HFFc6 (cell line): ENCODE measurements around the gene KCNG2. TPM values are rescaled to one million over a fixed set of nuclear protein-coding genes. Genes with fewer than 3 reads are reported as not detected.

Experiments used
- DNase-seq: peaks from one replicate; pipeline ENCODE4 v3.0.0-alpha.2; 2018
- H3K27ac Mint-ChIP-seq: 2 replicates; pipeline ENCODE4 v1.8.0; 2020; ENCODE audit warnings: mild to moderate bottlenecking, mixed read lengths
- H3K27me3 Mint-ChIP-seq: 2 replicates; pipeline ENCODE4 v1.8.0; 2021; ENCODE audit warnings: mild to moderate bottlenecking, moderate library complexity, mixed read lengths; ENCODE audit not compliant: insufficient read depth
- H3K36me3 Mint-ChIP-seq: 2 replicates; pipeline ENCODE4 v1.8.0; 2021; ENCODE audit warnings: low read depth, mixed read lengths
- H3K4me1 Mint-ChIP-seq: 2 replicates; pipeline ENCODE4 v1.8.0; 2020; ENCODE audit warnings: low read depth, mixed read lengths
- H3K4me3 Mint-ChIP-seq: 2 replicates; pipeline ENCODE4 v1.8.0; 2020; ENCODE audit warnings: mild to moderate bottlenecking, moderate library complexity, mixed read lengths
- H3K9me3 Mint-ChIP-seq: 2 replicates; pipeline ENCODE4 v1.8.0; 2020; ENCODE audit warnings: mild to moderate bottlenecking, mixed read lengths
- CTCF ChIP-seq: fragments of 200-600 bp; sonication (generic); IDR thresholded peaks from 2 replicates; pipeline ENCODE4 v1.5.0; 2021; ENCODE audit warnings: antibody characterized with exemption, mild to moderate bottlenecking
- total RNA-seq, 6 experiments: library from RNA; stranded (reverse); fragmentation: NEBNext Ultra II Directional; extraction: Animal tissue kit (Norgen Biotek cat#: 25700); gene quantifications; 2 replicates in 1 of 6; 3 replicates in 5 of 6; pipeline ENCODE4 v1.2.3, GENCODE V29; 2021

The KCNG2 gene
- total RNA-seq, 6 experiments from 2014 or later: not detected

- H3K27ac Mint-ChIP-seq: no peak overlapping the region
Measured at GRCh38 chr18:79816981-79817606, 19.4 kb downstream of the KCNG2 start.

GRCh38 chr18:79817607-79817998, 19.9 kb downstream of the KCNG2 start:
- no peak for TF ChIP-seq CTCF
- H3K4me1 Mint-ChIP-seq: no peaks in the 10 kb centered on the region
- no peaks in the 10 kb centered on the region; the same call in 1 of the 2 replicates for H3K9me3 Mint-ChIP-seq
- no peak overlapping the region for H3K27ac Mint-ChIP-seq
- peaks cover 22% of the 10 kb centered on the region for H3K27me3 Mint-ChIP-seq
- DNase-seq: no peak
- H3K36me3 Mint-ChIP-seq: no peaks in the 10 kb centered on the region
- H3K4me3 Mint-ChIP-seq: no peak overlapping the region

More at GRCh38 chr18:79816981-79817606, 19.4 kb downstream of the KCNG2 start:
- H3K4me1 Mint-ChIP-seq: no peaks in the 10 kb centered on the region
- peaks cover 20% of the 10 kb centered on the region for H3K27me3 Mint-ChIP-seq
- DNase-seq: no peak
- H3K36me3 Mint-ChIP-seq: no peaks in the 10 kb centered on the region
- H3K9me3 Mint-ChIP-seq: no peaks in the 10 kb centered on the region; the same call in 1 of the 2 replicates
- TF ChIP-seq CTCF: no peak
- H3K4me3 Mint-ChIP-seq: no peak overlapping the region

- Mint-ChIP-seq H3K9me3 (no peaks in the 10 kb centered on the region; the same call in 1 of the 2 replicates), H3K27me3 (peaks cover 22% of the 10 kb centered on the region), H3K27ac (no peak overlapping the region), H3K4me1 (no peaks in the 10 kb centered on the region), H3K36me3 (no peaks in the 10 kb centered on the region), H3K4me3 (no peak overlapping the region)
- DNase-seq: no peak
- TF ChIP-seq CTCF: no peak
Measured at GRCh38 chr18:79818036-79818435, 20.3 kb downstream of the KCNG2 start.

GRCh38 chr18:79818631-79819030, 20.9 kb downstream of the KCNG2 start:
- no peak overlapping the region for H3K27ac Mint-ChIP-seq
- H3K36me3 Mint-ChIP-seq: no peaks in the 10 kb centered on the region
- no peak overlapping the region for H3K4me3 Mint-ChIP-seq
- peaks cover 27% of the 10 kb centered on the region for H3K27me3 Mint-ChIP-seq
- H3K4me1 Mint-ChIP-seq: no peaks in the 10 kb centered on the region
- no peaks in the 10 kb centered on the region; the same call in 1 of the 2 replicates for H3K9me3 Mint-ChIP-seq
- no peak for TF ChIP-seq CTCF
- no peak for DNase-seq

GRCh38 chr18:79819064-79819967, 21.6 kb downstream of the KCNG2 start:
- peaks cover 31% of the 10 kb centered on the region for H3K27me3 Mint-ChIP-seq
- H3K36me3 Mint-ChIP-seq: no peaks in the 10 kb centered on the region
- no peak overlapping the region for H3K4me3 Mint-ChIP-seq
- H3K9me3 Mint-ChIP-seq: no peaks in the 10 kb centered on the region; the same call in 1 of the 2 replicates
- no peak for DNase-seq
- no peak for TF ChIP-seq CTCF
- H3K27ac Mint-ChIP-seq: no peak overlapping the region
- no peaks in the 10 kb centered on the region for H3K4me1 Mint-ChIP-seq
